Fibroblast of villous mesenchyme (primary cell): ENCODE measurements around the gene CTF1. TPM values are rescaled to one million over a fixed set of nuclear protein-coding genes. Genes with fewer than 3 reads are reported as not detected.
A peak's percentile ranks its signal among the peaks of the same experiment; 100 is the strongest.

Source experiments
- DNase-seq: peaks from one replicate; pipeline ENCODE4 v3.0.0-alpha.2; 2010; ENCODE audit warnings: low read depth
- H3K4me3 ChIP-seq: 2 replicates; pipeline ENCODE4 v1.5.1; 2011; ENCODE audit warnings: low read depth, mild to moderate bottlenecking, low read length
- total RNA-seq: library from RNA; depleted of rRNA; stranded (reverse); fragments of >200 nt; gene quantifications from 2 replicates; pipeline ENCODE4 v1.2.3, GENCODE V29; 2012
- TF ChIP-seq, protein P1 (sequence below): IDR thresholded peaks from 2 replicates; pipeline ENCODE4 v1.5.1; 2012; ENCODE audit warnings: low read depth, mild to moderate bottlenecking, low read length; ENCODE audit not compliant: insufficient read depth

Gene CTF1
- total RNA-seq, 1 donor = 3.5 TPM

- DNase-seq = no peak
- TF ChIP-seq, protein P1, sequence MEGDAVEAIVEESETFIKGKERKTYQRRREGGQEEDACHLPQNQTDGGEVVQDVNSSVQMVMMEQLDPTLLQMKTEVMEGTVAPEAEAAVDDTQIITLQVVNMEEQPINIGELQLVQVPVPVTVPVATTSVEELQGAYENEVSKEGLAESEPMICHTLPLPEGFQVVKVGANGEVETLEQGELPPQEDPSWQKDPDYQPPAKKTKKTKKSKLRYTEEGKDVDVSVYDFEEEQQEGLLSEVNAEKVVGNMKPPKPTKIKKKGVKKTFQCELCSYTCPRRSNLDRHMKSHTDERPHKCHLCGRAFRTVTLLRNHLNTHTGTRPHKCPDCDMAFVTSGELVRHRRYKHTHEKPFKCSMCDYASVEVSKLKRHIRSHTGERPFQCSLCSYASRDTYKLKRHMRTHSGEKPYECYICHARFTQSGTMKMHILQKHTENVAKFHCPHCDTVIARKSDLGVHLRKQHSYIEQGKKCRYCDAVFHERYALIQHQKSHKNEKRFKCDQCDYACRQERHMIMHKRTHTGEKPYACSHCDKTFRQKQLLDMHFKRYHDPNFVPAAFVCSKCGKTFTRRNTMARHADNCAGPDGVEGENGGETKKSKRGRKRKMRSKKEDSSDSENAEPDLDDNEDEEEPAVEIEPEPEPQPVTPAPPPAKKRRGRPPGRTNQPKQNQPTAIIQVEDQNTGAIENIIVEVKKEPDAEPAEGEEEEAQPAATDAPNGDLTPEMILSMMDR = no peak
- no peak overlapping the region for H3K4me3 ChIP-seq
These were observed 30.4 kb upstream of the CTF1 start for GRCh38 chr16:30866031-30866430.

DNA sequence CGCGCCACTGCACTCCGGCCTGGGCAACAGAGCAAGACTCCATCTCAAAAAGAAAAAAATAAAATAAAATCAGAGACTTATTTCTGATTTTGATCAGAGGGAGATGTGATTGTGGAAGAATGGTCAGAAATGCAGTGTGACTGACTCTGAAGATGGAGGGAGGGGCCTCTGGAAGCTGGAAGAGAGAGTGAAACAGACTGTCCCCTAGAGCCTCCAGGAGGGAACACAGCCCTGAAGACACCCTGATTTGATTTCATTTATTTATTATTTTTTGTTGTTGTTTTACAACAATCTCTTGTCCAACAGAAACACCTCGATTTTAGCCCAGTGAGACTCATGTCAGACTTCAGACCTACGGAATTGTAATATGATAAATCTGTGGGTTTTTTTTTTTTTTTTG is 28.7 kb upstream of the CTF1 start:
- DNase-seq = no peak
- no peak overlapping the region for H3K4me3 ChIP-seq
- TF ChIP-seq, protein P1 = peak; percentile 20

DNA sequence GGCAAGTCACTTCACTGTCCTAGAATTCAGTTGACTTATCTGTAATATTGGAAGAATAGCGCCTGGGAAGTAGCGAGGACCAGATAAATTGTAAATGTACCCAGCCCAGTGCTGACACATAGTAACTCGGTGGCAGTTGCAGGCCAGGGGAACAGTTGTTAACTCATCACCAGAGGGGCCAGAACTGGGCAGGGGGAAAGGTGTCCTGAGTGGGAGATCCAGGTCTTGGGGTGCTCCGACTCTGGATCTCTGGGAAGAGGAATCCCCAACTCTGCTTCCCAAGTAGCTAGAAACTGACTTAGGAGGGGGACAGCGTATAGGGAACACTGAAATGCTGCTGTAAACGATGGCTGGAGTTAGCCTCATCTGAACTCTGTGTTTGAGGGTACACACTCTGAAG is 25.5 kb upstream of the CTF1 start:
- H3K4me3 ChIP-seq = no peak overlapping the region
- no peak for DNase-seq

DNA sequence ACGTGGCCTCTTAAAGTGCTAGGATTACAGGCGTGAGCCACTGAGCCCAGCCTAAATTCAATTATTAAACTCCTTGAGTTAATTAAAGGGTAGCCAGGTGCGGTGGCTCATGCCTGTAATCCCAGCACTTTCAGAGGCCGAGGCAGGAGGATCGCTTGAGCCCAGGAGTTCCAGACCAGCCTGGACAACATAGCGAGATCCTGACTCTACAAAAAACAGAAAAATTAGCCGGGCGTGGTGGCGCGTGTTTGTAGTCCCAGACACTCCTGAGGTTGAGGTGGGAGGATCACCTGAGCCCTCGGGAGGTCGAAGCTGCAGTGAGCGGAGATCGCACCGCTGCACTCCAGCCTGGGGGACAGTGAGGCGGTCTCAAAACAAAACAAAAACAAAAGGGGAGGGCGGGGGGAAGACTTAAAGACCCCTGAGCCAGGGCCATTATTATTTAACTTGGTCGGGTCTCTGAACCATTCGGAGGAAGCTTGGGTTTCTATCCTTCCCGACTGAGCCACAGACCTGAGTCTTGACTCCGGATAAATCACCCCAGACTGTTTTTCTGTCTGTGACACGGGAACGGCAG is 22.1 kb upstream of the CTF1 start:
- H3K4me3 ChIP-seq = peak overlapping the region; percentile 73
- TF ChIP-seq, protein P1 = no peak
- DNase-seq = no peak

More for the DNA sequence above, 25.5 kb upstream of the CTF1 start:
- TF ChIP-seq, protein P1 = no peak

DNA sequence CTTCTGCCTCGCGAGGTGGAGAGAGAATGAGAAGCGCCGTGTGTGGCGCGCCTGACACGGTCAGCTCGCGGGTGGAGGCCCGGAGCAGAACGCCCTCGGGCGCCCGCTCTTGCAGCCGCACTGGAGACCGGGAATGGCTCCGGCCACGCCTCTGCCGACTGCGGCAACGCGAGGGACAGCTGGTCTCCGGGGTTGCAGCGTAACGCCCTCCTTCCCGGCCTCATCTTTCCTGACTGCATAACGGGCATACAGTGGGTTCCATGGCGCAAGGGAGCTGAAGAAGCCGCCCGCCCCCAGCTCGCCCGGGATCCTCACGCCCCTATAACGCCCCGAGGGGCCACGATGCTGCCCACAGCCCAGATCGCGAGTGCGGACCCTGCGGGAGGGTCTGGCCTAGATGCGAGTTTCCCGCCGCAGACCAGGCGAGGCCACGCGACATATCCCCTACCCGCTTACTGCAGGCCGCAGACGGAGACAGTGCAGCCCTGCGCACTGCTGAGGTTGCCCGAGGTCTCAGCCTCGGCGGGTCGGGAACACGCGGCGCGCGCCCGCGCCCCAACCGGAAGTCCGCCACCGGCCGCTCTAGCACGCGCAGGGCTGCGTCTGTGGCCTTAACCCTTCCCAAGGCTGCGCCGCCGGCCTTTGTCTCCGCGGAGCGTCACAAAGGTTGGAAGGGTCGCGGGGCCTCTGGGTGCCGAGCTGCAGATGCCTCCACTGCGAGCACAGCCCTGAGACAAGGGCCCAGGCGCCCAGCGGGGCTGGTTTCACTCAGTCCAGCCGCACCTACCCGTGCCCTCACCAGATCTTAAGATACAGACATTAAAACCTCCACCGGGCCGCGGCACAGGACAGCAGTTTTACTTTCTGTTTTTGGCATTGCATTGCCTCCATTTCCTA is 21.3 kb upstream of the CTF1 start:
- peak overlapping the region; percentile 73 for H3K4me3 ChIP-seq
- TF ChIP-seq, protein P1 = no peak
- peak; percentile 90 for DNase-seq

- no peak for DNase-seq
- peak overlapping the region; percentile 73 for H3K4me3 ChIP-seq
- TF ChIP-seq, protein P1 = no peak
These were observed 20.3 kb upstream of the CTF1 start for GRCh38 chr16:30875871-30876801.
